ENCODE measurements around the gene GDPD5. TPM values are rescaled to one million over a fixed set of nuclear protein-coding genes. Genes with fewer than 3 reads are reported as not detected.

Gene GDPD5
- total RNA-seq, 1 experiment from 2014 or later: 28.6 TPM

GRCh38 chr11:75532200-75533048, 6.7 kb upstream of the GDPD5 start:
- Histone ChIP-seq H3K36me3 (ENCODE audit: control insufficient read depth, insufficient read depth, low read length) (no peaks in the 10 kb centered on the region), H3K4me3 (ENCODE audit: low read depth, low read length) (no peak overlapping the region), H3K9me3 (no peaks in the 10 kb centered on the region), H3K27me3 (replicated peaks; ENCODE audit: control insufficient read depth, insufficient read depth, low read length) (no peaks in the 10 kb centered on the region), H3K4me1 (peaks cover 10% of the 10 kb centered on the region)
- BruUV-seq (replicated peaks): no TSS peak
- no peaks in the 10 kb centered on the region for H3K36me3 Mint-ChIP-seq (ENCODE audit: insufficient read depth, unreplicated experiment)
- H3K27me3 Mint-ChIP-seq (ENCODE audit: insufficient read depth, unreplicated experiment): no peaks in the 10 kb centered on the region
- no peak overlapping the region for H3K27ac Mint-ChIP-seq (ENCODE audit: unreplicated experiment)
- DNase-seq: peak; percentile 83 to 91
- no peaks in the 10 kb centered on the region for H3K9me3 Mint-ChIP-seq (ENCODE audit: unreplicated experiment)
- peaks cover 11% of the 10 kb centered on the region for H3K4me1 Mint-ChIP-seq (ENCODE audit: low read depth, unreplicated experiment)
- no peak overlapping the region for H3K4me3 Mint-ChIP-seq (ENCODE audit: unreplicated experiment)
- ChIA-PET CTCF (interaction anchor here (0.6 to 5.2 kb wide), 18 partner anchors 10 to 253 kb away, joined by 3 to 40 read pairs (median 6); partner anchors contain the start of gene DGAT2), POLR2A (interaction anchor here (0.6 to 0.7 kb wide), 3 partner anchors 14 to 334 kb away, joined by 3 read pairs; no protein-coding TSS in a partner anchor)
- intact Hi-C loops (cut with micrococcal nuclease; ENCODE audit: unreplicated experiment): loop anchor here (1.0 to 5.0 kb wide), 5 partner anchors 36 to 252 kb away; no protein-coding TSS in a partner anchor
- peak; percentile 95 to 99 for TF ChIP-seq CTCF (IDR thresholded peaks at IDR 0.05; ENCODE audit: insufficient read depth in 1 of 2, low read depth in 1 of 2, low read length in 1 of 2, severe bottlenecking in 1 of 2, unreplicated experiment in 1 of 2)

- no peak for TF ChIP-seq CTCF (IDR thresholded peaks at IDR 0.05; ENCODE audit: insufficient read depth in 1 of 2, low read depth in 1 of 2, low read length in 1 of 2, severe bottlenecking in 1 of 2, unreplicated experiment in 1 of 2)
- DNase-seq: no peak
- H3K27ac Mint-ChIP-seq (ENCODE audit: unreplicated experiment): no peak overlapping the region
- BruUV-seq (replicated peaks): no TSS peak
- H3K9me3 Mint-ChIP-seq (ENCODE audit: unreplicated experiment): no peaks in the 10 kb centered on the region
- H3K4me3 Mint-ChIP-seq (ENCODE audit: unreplicated experiment): no peak overlapping the region
- no peak overlapping the region for H3K4me3 ChIP-seq (ENCODE audit: low read depth, low read length)
- no peaks in the 10 kb centered on the region for H3K27me3 Mint-ChIP-seq (ENCODE audit: insufficient read depth, unreplicated experiment)
- CTCF ChIA-PET: interaction anchor here (0.6 to 5.2 kb wide), 14 partner anchors 9 to 582 kb away, joined by 3 to 40 read pairs (median 6); partner anchors contain the start of genes SPCS2 and XRRA1
- H3K27me3 ChIP-seq (replicated peaks; ENCODE audit: control insufficient read depth, insufficient read depth, low read length): no peaks in the 10 kb centered on the region
- no peaks in the 10 kb centered on the region for H3K36me3 ChIP-seq (ENCODE audit: control insufficient read depth, insufficient read depth, low read length)
- intact Hi-C loops (cut with micrococcal nuclease; ENCODE audit: unreplicated experiment): loop anchor here (5.0 kb wide), 1 partner anchor 69 kb away; no protein-coding TSS in a partner anchor
- H3K4me1 ChIP-seq: peaks cover 10% of the 10 kb centered on the region
- H3K9me3 ChIP-seq: no peaks in the 10 kb centered on the region
- H3K36me3 Mint-ChIP-seq (ENCODE audit: insufficient read depth, unreplicated experiment): no peaks in the 10 kb centered on the region
- peaks cover 11% of the 10 kb centered on the region for H3K4me1 Mint-ChIP-seq (ENCODE audit: low read depth, unreplicated experiment)
- POLR2A ChIA-PET: interaction anchor here (0.6 to 1.0 kb wide), 3 partner anchors 10 to 130 kb away, joined by 3 to 7 read pairs (median 3); no protein-coding TSS in a partner anchor
Observed at GRCh38 chr11:75531325-75531724, 5.6 kb upstream of the GDPD5 start.

GRCh38 chr11:75530577-75530976, 4.8 kb upstream of the GDPD5 start:
- DNase-seq: no peak
- no peak overlapping the region for H3K4me3 Mint-ChIP-seq (ENCODE audit: unreplicated experiment)
- Histone ChIP-seq H3K9me3 (no peaks in the 10 kb centered on the region), H3K36me3 (ENCODE audit: control insufficient read depth, insufficient read depth, low read length) (no peaks in the 10 kb centered on the region), H3K27me3 (replicated peaks; ENCODE audit: control insufficient read depth, insufficient read depth, low read length) (no peaks in the 10 kb centered on the region), H3K4me1 (peaks cover 10% of the 10 kb centered on the region), H3K4me3 (ENCODE audit: low read depth, low read length) (no peak overlapping the region)
- no TSS peak for BruUV-seq (replicated peaks)
- no peaks in the 10 kb centered on the region for H3K9me3 Mint-ChIP-seq (ENCODE audit: unreplicated experiment)
- no peaks in the 10 kb centered on the region for H3K36me3 Mint-ChIP-seq (ENCODE audit: insufficient read depth, unreplicated experiment)
- peaks cover 11% of the 10 kb centered on the region for H3K4me1 Mint-ChIP-seq (ENCODE audit: low read depth, unreplicated experiment)
- no peak overlapping the region for H3K27ac Mint-ChIP-seq (ENCODE audit: unreplicated experiment)
- CTCF ChIA-PET: interaction anchor here (0.6 to 5.2 kb wide), 6 partner anchors 10 to 582 kb away, joined by 3 to 40 read pairs (median 8); partner anchors contain the start of genes SPCS2 and XRRA1
- intact Hi-C loops (cut with micrococcal nuclease; ENCODE audit: unreplicated experiment): loop anchor here (5.0 kb wide), 1 partner anchor 68 kb away; no protein-coding TSS in a partner anchor
- POLR2A ChIA-PET: interaction anchor here (0.6 to 1.0 kb wide), 2 partner anchors 10 to 130 kb away, joined by 3 to 7 read pairs; no protein-coding TSS in a partner anchor
- H3K27me3 Mint-ChIP-seq (ENCODE audit: insufficient read depth, unreplicated experiment): no peaks in the 10 kb centered on the region
- no peak for TF ChIP-seq CTCF (IDR thresholded peaks at IDR 0.05; ENCODE audit: insufficient read depth in 1 of 2, low read depth in 1 of 2, low read length in 1 of 2, severe bottlenecking in 1 of 2, unreplicated experiment in 1 of 2)

All from Caco-2 (cell line).